Measurements from ENCODE around the gene PIK3CG. TPM values are rescaled to one million over a fixed set of nuclear protein-coding genes. Genes with fewer than 3 reads are reported as not detected.
"Not testable (repeated sequence)": the region's sequence is repeated elsewhere in the genome, so short reads cannot be mapped to it uniquely, and the experiment has no call there.

PIK3CG gene
- total RNA-seq, 6 donors from 2014 or later, result 7.1 to 21.9 (median 10.1) TPM

- WGBS, 2 donors, result 75 to 91% methylated on average over 1 of the region's 1 CpG
- H3K4me3 ChIP-seq, result no peak overlapping the region
- H3K27ac ChIP-seq, result no peak overlapping the region
- TF ChIP-seq POLR2AphosphoS5 (IDR thresholded peaks at IDR 0.05) (no peak), CTCF (IDR thresholded peaks at IDR 0.05) (no peak), POLR2A (IDR thresholded peaks at IDR 0.05) (no peak), EP300 (IDR thresholded peaks at IDR 0.05) (no peak)
- no peaks in the 10 kb centered on the region for H3K9me3 ChIP-seq
- ATAC-seq (ENCODE audit: low FRiP score in 2 of 2) (peak in 1 of 2 donors; percentile 65), DNase-seq (no peak)
- H3K4me1 ChIP-seq, result no peaks in the 10 kb centered on the region
- no peaks in the 10 kb centered on the region for H3K36me3 ChIP-seq
- no peaks in the 10 kb centered on the region for H3K27me3 ChIP-seq
Observed at GRCh38 chr7:106848851-106849442, 16.1 kb upstream of the PIK3CG start.

- not testable (repeated sequence) for H3K9me3 ChIP-seq; H3K4me1 ChIP-seq; DNase-seq; H3K36me3 ChIP-seq; H3K27me3 ChIP-seq; H3K27ac ChIP-seq; ATAC-seq (ENCODE audit: low FRiP score in 2 of 2); H3K4me3 ChIP-seq
- WGBS, 2 donors, result 93 to 97% methylated on average over 7 of the region's 7 CpGs
Observed at GRCh38 chr7:106851632-106852031, 13.4 kb upstream of the PIK3CG start.

- ATAC-seq (ENCODE audit: low FRiP score in 2 of 2) (no peak), DNase-seq (no peak)
- no peak overlapping the region for H3K27ac ChIP-seq
- 93 to 95% methylated on average over 8 to 9 of the region's 9 CpGs for WGBS, 2 donors
- H3K4me1 ChIP-seq, result no peaks in the 10 kb centered on the region
- H3K9me3 ChIP-seq, result peaks cover 0 to 5% (median 0%) of the 10 kb centered on the region in 4 donors
- no peak for TF ChIP-seq POLR2AphosphoS5 (IDR thresholded peaks at IDR 0.05)
- H3K4me3 ChIP-seq, result no peak overlapping the region
- H3K36me3 ChIP-seq, result no peaks in the 10 kb centered on the region
- H3K27me3 ChIP-seq, result no peaks in the 10 kb centered on the region
Observed at GRCh38 chr7:106853250-106853908, 11.7 kb upstream of the PIK3CG start.

GRCh38 chr7:106855540-106856132 lies 9.4 kb upstream of the PIK3CG start:
- TF ChIP-seq POLR2A (IDR thresholded peaks at IDR 0.05), result no peak
- ATAC-seq (ENCODE audit: low FRiP score in 2 of 2), result no peak

GRCh38 chr7:106858618-106859532 lies 6.2 kb upstream of the PIK3CG start:
- ATAC-seq (ENCODE audit: low FRiP score in 2 of 2) (peak in 1 of 2 donors; percentile 44), DNase-seq (peak in 1 of 2 donors; percentile 48)
- Histone ChIP-seq H3K27ac (no peak overlapping the region), H3K27me3 (no peaks in the 10 kb centered on the region), H3K4me3 (no peak overlapping the region), H3K36me3 (no peaks in the 10 kb centered on the region), H3K9me3 (peaks cover 0 to 6% (median 0%) of the 10 kb centered on the region in 4 donors), H3K4me1 (peaks cover 0 to 11% (median 6%) of the 10 kb centered on the region in 4 donors)
- no peak for TF ChIP-seq CTCF (IDR thresholded peaks at IDR 0.05)
- no peak for TF ChIP-seq POLR2AphosphoS5 (IDR thresholded peaks at IDR 0.05)
- TF ChIP-seq EP300 (IDR thresholded peaks at IDR 0.05), result no peak
- 57 to 63% methylated on average over 10 of the region's 10 CpGs for WGBS, 2 donors

More at GRCh38 chr7:106855540-106856132, 9.4 kb upstream of the PIK3CG start:
- WGBS, 2 donors, result 83 to 90% methylated on average over 6 of the region's 6 CpGs
- H3K27ac ChIP-seq, result no peak overlapping the region
- H3K36me3 ChIP-seq, result no peaks in the 10 kb centered on the region
- no peak overlapping the region for H3K4me3 ChIP-seq
- no peak for DNase-seq
- no peaks in the 10 kb centered on the region for H3K27me3 ChIP-seq
- peaks cover 0 to 6% (median 0%) of the 10 kb centered on the region in 4 donors for H3K9me3 ChIP-seq
- H3K4me1 ChIP-seq, result peaks cover 0 to 6% (median 0%) of the 10 kb centered on the region in 4 donors

Data from upper lobe of left lung (tissue), 6 donors.